Duodenal mucosa (tissue), 2 donors: Measurements from ENCODE around the gene FAM174B.

Source experiments
- H3K27ac ChIP-seq: one replicate; pipeline ENCODE4 v1.7.0; 2013; ENCODE audit warnings: low read depth, low read length
- H3K27me3 ChIP-seq, 2 donors: one replicate each; pipeline ENCODE4 v1.7.0; 2013; ENCODE audit warnings: low read length in 2 of 2, control low read depth in 1 of 2; ENCODE audit not compliant: insufficient read depth in 2 of 2, control insufficient read depth in 1 of 2
- H3K36me3 ChIP-seq, 2 donors: one replicate each; pipeline ENCODE4 v1.7.0; 2013; ENCODE audit warnings: low read length in 2 of 2, control low read depth in 1 of 2; ENCODE audit not compliant: insufficient read depth in 2 of 2, control insufficient read depth in 1 of 2
- H3K4me1 ChIP-seq, 2 donors: one replicate each; pipeline ENCODE4 v1.7.0; 2013; ENCODE audit warnings: low read length in 2 of 2, control low read depth in 1 of 2; ENCODE audit not compliant: insufficient read depth in 2 of 2, control insufficient read depth in 1 of 2
- H3K4me3 ChIP-seq, 2 donors: one replicate each; pipeline ENCODE4 v1.7.0; 2013; ENCODE audit warnings: low read length in 2 of 2, low read depth in 1 of 2
- H3K9ac ChIP-seq, 2 donors: one replicate each; pipeline ENCODE4 v1.7.0; 2013; ENCODE audit warnings: low read length in 2 of 2, low read depth in 1 of 2
- H3K9me3 ChIP-seq, 2 donors: one replicate each; pipeline ENCODE4 v1.7.0; 2013; ENCODE audit warnings: low read length in 2 of 2, control low read depth in 1 of 2; ENCODE audit not compliant: control insufficient read depth in 1 of 2

FAM174B gene

GRCh38 chr15:92621972-92622533 lies 33.5 kb downstream of the FAM174B start:
- H3K27ac ChIP-seq, result no peak overlapping the region
- H3K4me1 ChIP-seq, result peaks cover 2 to 14% of the 10 kb centered on the region in 2 donors
- no peaks in the 10 kb centered on the region for H3K9me3 ChIP-seq

DNA sequence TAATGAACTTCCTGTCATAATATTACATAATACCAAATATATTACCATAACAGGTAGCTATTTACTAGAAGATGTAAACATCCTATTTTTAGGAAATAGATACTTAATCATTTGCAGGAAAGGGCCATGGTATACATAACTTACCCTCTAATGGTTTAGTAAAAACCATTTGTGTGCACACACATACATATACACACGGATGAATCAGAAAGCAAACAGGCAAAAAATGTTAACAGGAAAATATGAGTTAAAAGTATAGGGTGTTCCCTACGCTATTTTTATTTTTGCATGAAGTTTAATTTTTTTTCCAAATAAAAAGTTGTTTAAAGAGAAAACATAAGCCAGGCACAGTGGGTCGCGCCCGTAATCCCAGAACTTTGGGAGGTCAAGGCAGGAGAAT lies 34.6 kb downstream of the FAM174B start:
- no peaks in the 10 kb centered on the region for H3K36me3 ChIP-seq
- no peaks in the 10 kb centered on the region for H3K27me3 ChIP-seq
- no peak overlapping the region for H3K9ac ChIP-seq
- no peaks in the 10 kb centered on the region for H3K9me3 ChIP-seq
- H3K4me1 ChIP-seq, result peaks cover 8 to 23% of the 10 kb centered on the region in 2 donors
- H3K27ac ChIP-seq, result no peak overlapping the region
- H3K4me3 ChIP-seq, result no peak overlapping the region

More at GRCh38 chr15:92621972-92622533, 33.5 kb downstream of the FAM174B start:
- H3K4me3 ChIP-seq, result no peak overlapping the region
- H3K9ac ChIP-seq, result no peak overlapping the region
- no peaks in the 10 kb centered on the region for H3K27me3 ChIP-seq
- no peaks in the 10 kb centered on the region for H3K36me3 ChIP-seq

GRCh38 chr15:92619145-92620101 lies 36.2 kb downstream of the FAM174B start:
- Histone ChIP-seq H3K27me3 (no peaks in the 10 kb centered on the region), H3K27ac (no peak overlapping the region), H3K9ac (no peak overlapping the region), H3K36me3 (no peaks in the 10 kb centered on the region), H3K9me3 (no peaks in the 10 kb centered on the region), H3K4me3 (no peak overlapping the region), H3K4me1 (peaks cover 8 to 23% of the 10 kb centered on the region in 2 donors)

DNA sequence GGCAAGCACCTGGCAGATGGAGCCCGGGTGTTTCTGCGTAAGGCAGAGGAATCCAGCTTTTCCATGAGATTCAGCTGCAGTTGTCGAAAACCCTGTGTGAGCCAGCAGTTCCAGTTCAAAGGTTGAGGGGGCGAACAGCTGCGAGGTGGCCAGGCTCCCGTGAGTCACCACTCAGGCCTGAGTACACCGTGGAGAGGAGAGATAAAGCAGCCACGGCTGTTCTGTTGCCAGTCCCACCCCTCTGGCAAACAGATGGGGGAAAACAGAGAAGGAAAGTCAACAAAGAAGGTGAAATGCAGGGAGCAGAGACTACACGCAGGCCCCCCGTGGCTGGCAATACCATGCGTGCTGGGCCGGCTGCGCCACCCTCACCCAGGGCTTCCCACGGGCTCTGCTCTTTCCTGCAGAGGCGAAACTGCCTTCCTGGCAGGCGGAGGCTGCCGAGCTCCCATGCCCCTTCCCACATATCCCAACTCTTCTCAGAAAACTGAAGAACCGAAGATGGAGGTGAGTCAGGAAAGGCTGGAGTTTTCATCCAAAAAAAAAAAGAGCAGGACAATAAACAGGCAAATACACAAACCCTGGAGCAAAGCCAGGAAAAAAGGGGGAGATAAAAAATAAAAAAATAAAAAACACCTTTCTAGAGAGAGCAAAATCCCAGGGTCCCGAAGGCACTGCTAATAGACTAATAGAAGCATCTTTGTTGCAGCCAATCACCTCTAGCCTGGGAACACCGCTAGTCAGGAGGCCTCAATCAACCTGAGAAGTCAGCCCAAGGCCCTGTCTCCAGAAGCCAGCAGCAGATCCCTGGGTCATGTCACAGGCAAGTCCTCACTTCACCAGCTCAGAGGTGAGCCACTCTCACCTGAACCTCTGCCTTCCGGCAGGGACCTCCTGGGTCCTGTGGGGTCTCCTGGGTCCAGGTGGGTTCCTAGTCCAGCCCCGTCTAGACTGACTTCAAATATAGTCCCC lies 37.7 kb downstream of the FAM174B start:
- no peaks in the 10 kb centered on the region for H3K9me3 ChIP-seq
- H3K4me1 ChIP-seq, result peaks cover 8 to 23% of the 10 kb centered on the region in 2 donors
- peak overlapping the region; percentile 48 for H3K27ac ChIP-seq
- no peak overlapping the region for H3K9ac ChIP-seq
- H3K36me3 ChIP-seq, result no peaks in the 10 kb centered on the region
- peak overlapping the region; percentile 13 to 30 for H3K4me3 ChIP-seq
- no peaks in the 10 kb centered on the region for H3K27me3 ChIP-seq

DNA sequence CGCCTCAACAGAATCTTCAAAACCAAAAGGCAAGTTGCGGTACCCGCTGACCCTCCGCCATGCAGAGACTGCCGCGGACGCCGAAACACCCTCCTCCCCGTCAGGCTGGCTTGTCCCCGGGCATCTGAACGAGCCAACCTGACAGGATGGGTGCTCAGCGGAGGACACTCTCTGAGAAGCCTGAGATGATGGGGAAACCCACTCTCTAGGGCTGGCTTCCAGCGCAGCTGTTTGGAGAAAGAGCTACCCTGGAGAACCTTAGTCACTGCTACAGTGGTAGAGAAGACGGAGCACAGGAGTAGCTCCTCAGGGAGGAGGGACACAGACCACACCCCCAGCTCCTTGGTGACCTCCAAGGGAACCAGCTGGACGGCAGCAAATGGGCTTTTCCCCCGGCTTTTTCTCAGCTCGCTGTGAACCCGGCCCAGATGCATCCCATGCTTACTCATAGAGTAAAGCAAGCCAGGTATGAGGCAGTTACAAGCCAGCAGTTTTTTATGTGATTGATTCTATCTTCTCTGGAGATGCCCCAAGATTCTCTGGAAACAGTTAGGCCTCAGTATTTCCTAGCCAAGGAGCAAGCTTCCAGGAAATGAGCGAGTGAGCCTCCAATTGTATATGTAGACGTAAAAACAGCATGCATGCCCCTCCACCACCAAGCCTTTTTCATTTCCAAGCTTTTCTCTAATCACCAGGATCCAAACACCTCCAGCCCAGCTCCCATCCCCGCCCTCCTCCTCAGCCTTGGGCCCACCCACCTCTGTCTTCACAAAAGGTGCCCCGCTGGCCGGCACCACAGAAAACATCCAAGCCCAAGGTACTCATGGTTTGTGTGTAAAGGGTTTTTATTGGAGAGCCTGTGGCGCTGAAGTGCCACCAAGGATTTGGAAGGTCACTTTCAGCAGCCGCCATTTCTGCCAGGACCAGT lies 38.7 kb downstream of the FAM174B start:
- Histone ChIP-seq H3K4me3 (peak overlapping the region; percentile 25 to 30), H3K9ac (no peak overlapping the region), H3K4me1 (peaks cover 8 to 23% of the 10 kb centered on the region in 2 donors), H3K27me3 (no peaks in the 10 kb centered on the region), H3K9me3 (no peaks in the 10 kb centered on the region), H3K27ac (peak overlapping the region; percentile 48), H3K36me3 (no peaks in the 10 kb centered on the region)

DNA sequence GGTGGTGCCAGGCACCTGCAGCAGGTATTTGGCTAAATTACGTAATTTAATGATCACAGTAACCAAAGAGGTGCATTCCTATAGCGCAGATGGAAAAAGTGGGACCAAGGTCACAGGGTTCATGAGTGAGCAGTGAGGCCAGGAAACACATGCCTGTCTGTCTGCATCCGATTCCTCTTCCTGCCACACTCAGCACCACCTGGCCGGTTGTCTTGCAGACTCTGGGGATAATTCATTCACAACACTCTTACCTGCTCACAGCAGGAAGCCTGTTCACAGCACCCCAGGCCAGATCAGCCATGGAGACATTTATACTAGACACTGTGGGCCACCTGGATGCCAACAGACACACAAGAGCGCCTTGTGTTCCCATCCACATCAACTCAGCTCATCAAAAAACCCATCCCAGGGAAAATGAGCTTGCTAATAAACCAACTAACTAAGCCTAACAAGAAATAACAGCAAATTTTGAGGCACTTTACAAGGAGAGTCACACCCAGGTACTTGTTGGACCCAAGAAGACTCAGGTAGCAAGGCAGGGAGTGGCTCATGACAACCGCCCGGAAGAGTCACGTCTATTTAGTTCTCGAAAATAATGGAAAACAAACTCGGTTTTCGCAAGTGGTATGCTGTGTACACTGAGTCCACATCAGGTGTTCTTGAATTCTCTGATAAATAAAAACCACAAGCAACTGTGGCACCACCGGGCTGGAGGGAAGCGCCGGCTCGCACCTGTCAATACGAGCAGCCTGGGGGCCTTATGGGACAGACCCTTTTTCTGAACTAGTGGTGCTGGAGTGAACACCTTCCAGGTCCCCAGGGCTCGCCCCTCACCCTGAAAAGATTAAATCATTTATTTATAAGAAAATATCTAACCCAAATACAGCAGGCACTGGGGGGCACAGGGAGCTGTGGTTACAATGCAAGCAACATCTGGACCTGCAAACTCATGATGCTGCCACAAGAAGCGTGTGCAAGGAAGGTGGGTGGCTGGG lies 40.5 kb downstream of the FAM174B start:
- Histone ChIP-seq H3K27me3 (no peaks in the 10 kb centered on the region), H3K4me1 (peaks cover 8 to 23% of the 10 kb centered on the region in 2 donors), H3K36me3 (no peaks in the 10 kb centered on the region)

DNA sequence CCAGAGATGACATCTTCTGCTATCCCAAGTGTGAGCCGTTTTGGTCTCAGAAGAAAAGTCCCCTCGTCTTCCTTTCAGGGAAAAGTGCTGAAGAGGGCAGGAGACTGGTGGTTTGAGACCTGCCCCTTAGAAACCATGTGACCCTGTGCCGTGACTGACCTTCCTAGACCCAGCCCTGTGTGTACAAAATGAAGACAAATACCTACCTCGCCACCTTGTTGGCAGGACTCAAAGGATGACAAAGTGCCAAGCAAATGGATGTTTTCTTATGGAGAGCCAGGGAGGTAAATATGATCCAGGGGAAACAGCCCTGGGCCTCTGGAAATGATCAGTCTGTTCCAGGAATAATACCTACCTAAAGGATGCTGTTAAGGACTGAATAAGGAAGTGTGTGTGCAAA lies 41.3 kb downstream of the FAM174B start:
- no peaks in the 10 kb centered on the region for H3K27me3 ChIP-seq
- no peak overlapping the region for H3K27ac ChIP-seq
- no peaks in the 10 kb centered on the region for H3K36me3 ChIP-seq
- no peaks in the 10 kb centered on the region for H3K9me3 ChIP-seq
- no peak overlapping the region for H3K9ac ChIP-seq
- H3K4me1 ChIP-seq, result peaks cover 8 to 23% of the 10 kb centered on the region in 2 donors
- no peak overlapping the region for H3K4me3 ChIP-seq

More for the DNA sequence above, 40.5 kb downstream of the FAM174B start:
- no peak overlapping the region for H3K4me3 ChIP-seq
- H3K9ac ChIP-seq, result no peak overlapping the region
- H3K27ac ChIP-seq, result no peak overlapping the region
- H3K9me3 ChIP-seq, result no peaks in the 10 kb centered on the region

DNA sequence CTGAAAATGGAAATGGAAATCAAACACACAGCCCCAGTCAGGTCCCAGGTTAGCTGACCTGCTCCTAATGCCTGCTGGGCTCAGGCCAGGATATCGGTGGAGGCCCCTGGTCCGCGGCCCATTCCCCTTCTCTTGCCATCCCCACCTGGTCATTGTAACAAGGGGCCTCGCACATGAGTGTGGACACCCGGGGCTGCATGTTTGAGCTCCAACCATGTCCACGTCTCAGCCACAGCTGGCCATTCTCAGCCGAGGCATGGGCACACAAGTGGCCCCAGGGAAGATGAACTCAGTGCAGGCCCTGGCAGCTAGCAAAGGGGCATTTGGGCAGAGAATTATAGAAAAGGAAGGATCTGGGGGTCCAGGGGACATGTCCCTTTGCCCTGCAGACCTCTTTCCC lies 41.7 kb downstream of the FAM174B start:
- H3K9me3 ChIP-seq, result no peaks in the 10 kb centered on the region
- no peaks in the 10 kb centered on the region for H3K27me3 ChIP-seq
- H3K4me1 ChIP-seq, result peaks cover 8 to 23% of the 10 kb centered on the region in 2 donors
- no peak overlapping the region for H3K9ac ChIP-seq
- no peak overlapping the region for H3K4me3 ChIP-seq
- no peaks in the 10 kb centered on the region for H3K36me3 ChIP-seq
- H3K27ac ChIP-seq, result no peak overlapping the region
